HG03039 (cell line): Measurements from ENCODE around the gene FBXL16.
"Not testable (repeated sequence)": the region's sequence is repeated elsewhere in the genome, so short reads cannot be mapped to it uniquely, and the experiment has no call there.

Source experiments
- ATAC-seq: cut with Tn5 transposase; IDR thresholded peaks from one replicate; pipeline ENCODE4 v1.9.1; 2021; ENCODE audit warnings: mild to moderate bottlenecking, moderate library complexity; ENCODE audit not compliant: unreplicated experiment

FBXL16 gene

DNA sequence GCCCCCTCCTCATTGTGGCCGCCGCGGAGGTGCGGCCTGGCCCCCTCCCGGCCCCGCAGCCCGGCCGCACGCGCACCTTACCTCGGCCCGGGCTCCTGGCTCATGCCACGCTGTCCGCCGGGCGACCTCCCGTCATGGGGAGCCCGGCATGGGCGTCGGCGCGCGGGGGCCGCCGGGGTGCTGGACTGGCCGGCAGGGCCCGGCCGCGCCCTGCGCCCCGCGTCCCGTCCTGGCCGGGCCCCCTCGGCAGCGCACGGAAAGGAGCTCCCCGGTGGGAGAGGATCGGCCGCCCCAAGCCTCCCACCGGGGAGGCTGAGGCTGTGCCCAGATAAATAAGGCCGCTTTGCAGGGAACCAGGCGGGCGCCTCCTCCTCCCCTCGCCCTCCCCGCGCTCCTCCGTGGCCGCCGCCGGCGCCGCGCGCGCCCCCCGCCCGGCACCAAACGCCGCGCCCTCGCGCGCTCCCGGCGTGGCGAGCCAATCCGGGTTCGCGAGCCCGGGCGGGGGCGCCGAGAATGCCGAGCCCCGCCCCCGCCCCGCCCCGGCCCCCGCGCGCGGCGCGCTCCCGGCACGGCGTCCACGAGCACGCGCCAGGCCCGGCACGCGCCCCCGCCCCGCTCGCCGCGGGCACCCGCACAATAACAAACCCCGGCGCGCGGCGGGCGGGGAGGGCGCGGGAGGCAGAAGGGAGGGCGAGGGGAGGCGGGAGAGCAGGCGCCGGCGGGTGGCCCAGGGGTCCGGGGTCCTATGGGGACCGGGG, at the start of gene FBXL16:
FBXL16 (minus strand) TSS at position 371 of the 758 bp plus-strand sequence. CDS start 8,396 bp downstream, outside the sequence.
- no peak for ATAC-seq

DNA sequence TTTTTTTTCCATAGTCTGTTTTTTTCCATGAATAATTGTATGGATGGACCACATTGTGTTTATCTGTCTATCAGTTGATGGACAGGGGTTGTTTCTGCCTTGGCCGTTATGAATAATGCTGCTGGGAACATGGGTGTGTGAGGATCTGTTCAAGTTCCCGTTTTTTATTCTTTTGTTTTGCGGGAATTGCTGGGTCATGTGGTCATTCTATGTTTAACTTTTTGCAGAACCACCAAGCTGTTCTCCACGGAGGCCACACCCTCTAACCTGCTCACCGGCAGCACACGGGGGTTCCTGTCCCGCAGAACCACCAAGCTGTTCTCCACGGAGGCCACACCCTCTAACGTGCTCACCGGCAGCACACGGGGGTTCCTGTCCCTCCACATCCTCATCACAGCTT, 49.1 kb upstream of the FBXL16 start:
- ATAC-seq, result no peak

GRCh38 chr16:754121-754607, 48.6 kb upstream of the FBXL16 start:
- ATAC-seq, result not testable (repeated sequence)

DNA sequence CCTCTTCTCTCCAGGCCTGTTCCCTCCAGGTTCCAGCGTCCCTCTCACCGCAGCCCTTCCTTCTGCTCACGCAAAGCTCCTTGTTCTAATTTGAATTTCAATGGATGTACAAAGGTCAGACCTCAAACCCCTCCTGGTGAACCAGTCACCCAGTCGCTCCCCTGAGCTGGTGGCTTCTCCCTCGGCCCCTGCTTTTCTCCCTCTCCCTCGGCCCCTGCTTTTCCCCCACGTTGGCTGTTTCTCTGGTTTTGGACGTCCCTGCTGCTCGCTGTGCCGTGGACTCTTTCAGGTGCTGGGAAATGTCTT, 46.4 kb upstream of the FBXL16 start:
- no peak for ATAC-seq

DNA sequence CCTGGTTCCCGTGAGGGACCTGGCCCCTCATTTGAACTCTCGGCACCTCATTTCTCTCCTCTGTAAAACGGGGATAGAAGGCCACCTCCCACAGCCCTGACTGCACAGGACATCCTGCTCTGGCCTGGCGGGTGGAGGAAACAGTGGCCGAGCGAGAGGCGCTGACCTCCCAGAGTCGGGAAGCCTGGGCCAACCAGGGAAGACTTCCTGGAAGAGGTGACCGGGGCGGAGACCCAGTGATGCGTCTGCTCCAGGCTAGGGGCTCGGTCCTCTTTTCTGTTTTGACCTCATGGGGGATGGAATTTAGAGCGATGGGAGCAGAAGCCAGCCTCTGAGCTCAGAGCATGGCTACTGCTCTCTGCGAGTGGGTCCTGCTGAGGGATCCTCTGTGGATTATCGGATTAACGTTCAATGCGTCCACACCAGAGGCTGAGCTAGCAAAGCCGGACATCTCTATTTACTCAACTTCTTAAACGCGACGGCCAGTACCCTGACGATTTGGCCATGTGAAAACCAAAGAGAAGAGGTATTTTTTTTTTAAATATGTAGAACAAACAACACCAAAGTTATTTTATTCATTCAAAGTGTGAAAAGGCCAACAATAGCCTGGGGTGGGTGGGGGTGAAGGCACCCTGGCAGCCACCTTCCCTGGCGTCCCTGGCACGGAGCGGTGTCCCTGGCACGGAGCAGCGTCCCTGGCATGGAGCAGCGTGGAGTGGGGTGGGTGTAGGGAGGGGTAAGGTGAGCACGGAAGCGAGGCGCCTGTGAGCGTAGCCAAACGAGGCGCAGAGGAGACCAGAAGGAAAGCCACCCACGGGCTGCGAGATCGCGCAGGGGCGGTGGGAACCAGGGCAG, 45.8 kb upstream of the FBXL16 start:
- ATAC-seq, result no peak

DNA sequence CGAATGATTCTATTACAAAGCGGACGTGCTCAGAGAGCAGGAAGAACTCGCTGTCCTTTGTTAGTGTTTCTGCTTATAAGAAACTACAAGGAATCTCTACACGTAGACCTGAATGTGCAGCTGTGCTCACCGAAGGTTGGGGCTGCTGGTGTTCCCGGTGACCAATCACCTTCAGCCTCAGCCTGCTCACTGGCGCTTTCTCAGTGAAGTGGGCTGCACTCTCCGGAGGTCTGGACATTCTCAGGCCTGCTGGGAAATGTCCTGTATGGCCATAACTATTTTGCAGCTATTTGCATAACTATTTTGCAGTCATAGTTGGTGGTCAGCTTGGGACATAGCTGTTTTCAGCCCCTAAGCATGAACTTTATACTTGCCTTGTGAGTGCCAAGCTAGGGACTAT, 44.9 kb upstream of the FBXL16 start:
- no peak for ATAC-seq

GRCh38 chr16:749010-749409, 43.4 kb upstream of the FBXL16 start:
- ATAC-seq, result no peak

- no peak for ATAC-seq
Measured at GRCh38 chr16:747978-748746, 42.6 kb upstream of the FBXL16 start.

- no peak for ATAC-seq
Measured at GRCh38 chr16:746637-747036, 41.0 kb upstream of the FBXL16 start.

DNA sequence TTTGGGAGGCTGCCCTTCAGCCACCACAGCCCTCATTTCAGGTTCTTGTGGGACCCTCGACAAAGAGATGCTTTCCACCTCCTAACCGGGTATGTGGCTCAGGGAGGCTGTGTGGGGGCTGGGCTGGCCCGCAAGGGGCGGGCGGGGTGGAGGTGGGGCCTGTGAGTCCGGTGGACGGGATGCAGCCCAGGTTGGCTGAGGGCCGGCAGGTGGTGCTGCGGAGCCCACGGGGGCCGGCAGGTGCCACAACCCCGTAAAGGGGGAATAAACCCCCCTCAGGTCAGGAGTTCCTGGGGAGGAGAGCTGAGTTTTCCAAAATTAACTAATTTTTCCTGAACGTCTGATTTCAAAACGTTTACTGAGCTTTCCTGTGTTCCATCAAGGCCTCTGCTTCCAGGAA, 40.1 kb upstream of the FBXL16 start:
- no peak for ATAC-seq

DNA sequence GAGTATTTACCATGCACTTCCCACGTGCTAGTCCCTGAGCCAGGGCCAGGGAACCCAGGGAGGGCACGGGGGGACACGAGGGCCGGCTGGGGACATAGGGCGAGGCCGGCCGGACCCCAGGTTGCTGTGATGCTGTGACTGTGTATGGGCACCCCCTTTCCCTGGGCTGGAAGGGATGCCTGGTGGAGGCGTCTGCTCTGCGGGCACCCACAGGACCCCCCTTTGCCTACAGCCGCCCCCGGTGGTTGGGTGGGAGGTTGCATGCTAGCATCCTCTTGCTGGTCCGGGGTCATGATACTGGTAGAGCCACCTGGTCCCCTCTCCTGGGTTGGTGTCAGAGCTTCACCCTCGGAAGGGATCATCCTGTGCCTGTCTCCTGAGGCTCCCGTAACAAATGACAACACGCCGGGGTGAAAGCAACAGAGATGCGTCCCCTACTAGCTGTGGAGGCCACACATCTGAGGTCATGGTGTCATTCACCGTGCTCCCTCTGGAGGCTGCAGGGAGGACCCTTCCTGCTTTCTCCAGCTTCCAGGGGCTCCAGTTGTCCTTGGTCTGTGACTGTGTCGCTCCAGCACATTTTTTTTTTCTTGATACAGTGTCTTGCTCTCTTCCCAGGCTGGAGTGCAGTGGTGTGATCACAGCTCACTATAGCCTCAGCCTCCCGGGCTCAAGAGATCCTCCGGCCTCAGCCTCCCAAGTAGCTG, 38.3 kb upstream of the FBXL16 start:
- no peak for ATAC-seq

DNA sequence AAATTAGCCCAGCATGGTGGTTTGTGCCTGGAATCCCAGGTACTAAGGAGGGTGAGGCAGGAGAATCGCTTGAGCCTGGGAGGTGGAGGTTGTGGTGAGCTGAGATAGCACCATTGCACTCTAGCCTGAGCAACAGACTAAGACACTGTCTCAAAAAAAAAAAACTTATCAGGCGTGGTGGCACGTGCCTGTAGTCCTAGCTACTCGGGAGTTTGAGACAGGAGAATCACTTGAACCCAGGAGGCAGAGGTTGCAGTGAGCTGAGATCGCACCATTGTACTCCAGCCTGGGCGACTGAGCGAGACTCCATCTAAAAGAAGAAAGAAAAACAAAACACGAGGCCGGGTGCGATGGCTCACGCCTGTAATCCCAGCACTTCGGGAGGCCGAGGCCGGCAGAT, 37.3 kb upstream of the FBXL16 start:
- ATAC-seq, result not testable (repeated sequence)

DNA sequence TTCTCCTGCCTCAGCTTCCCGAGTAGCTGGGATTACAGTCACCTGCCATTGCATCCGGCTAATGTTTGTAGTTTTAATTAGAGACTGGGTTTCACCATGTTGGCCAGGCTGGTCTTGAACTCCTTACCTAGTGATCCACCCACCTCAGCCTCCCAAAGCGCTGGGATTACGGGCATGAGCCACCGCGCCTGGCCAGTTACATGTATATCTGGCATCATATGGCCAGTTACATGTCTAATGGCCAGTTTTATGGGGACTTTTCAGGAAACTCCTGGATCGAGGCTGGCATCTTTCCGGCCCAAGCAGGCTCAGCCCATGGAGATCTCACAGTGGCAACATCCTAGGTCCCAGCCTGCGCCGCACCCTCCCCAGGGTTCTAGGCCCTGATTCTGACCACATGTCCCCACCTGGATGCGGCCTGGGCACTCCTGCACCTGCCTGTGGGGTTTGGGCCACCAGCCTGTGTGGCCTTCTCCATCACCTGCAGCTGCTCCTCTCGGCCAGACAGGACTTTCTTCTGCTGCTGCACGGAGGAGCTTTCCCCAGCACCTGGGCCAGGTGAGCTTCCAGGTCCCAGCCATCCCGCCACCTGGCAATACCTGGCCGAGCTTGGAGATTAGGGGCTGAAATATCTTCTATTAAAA, 36.5 kb upstream of the FBXL16 start:
- ATAC-seq, result no peak

DNA sequence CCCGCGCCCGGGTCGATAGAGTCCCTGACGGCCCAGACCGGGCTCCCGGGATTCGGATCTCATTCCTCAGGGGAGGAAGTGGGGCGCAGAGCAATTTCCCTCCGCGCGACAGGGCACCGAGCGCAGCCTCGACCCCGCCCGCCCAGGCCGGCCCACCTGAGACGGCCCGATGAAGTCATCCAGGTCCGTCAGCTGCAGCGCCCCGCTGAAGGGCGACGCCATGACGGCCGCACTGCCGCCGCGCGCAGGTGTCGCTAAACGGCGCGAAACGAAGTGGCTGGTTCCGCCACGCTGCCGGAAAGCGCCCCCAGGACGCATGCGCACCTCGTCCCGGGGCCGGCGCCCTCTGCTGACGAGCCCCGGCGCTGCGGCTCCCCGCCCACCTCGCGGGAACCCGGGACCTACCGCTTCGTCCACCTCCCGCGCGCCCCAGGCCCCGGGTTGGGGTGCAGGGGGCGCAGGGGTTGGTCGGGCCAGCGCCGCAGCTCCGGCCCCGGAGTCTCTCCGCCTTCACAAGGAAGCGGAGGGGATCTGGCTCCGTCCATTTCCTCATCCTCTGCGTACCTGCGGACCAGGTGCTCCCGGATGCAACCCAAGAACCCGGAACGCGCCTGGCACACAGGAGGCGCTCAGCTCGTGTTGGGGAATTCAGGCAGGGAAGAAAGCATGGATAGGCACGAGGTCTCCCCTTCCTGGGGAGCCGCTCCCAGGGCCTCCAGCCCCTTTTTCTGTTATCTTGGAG, 35.3 kb upstream of the FBXL16 start, which contains the start of gene CIAO3:
CIAO3 (minus strand) TSS at position 234 of the 742 bp plus-strand sequence; CDS start at position 222, 12 bp downstream.
- ATAC-seq, result peak; percentile 63

DNA sequence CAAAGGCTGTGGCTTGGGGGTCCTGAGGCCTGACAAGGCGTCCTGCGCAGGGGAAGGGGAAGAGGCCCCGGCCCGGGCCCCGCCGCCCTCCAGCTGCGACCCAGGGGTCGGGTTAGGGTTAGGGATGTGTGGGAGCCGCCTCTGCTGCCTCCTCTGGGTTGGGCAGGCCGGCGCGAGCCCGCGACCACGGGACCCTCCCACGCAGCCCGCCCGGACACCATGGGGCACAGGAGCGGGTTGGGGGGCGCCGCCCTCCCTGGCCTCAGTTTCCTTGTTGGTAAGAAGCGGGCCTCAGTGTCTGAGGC, 34.8 kb upstream of the FBXL16 start:
- ATAC-seq, result no peak

- no peak for ATAC-seq
Measured at GRCh38 chr16:739560-740458, 34.2 kb upstream of the FBXL16 start.

GRCh38 chr16:736936-737481, 31.4 kb upstream of the FBXL16 start:
- ATAC-seq, result no peak

GRCh38 chr16:735982-736453, 30.4 kb upstream of the FBXL16 start:
- ATAC-seq, result no peak
